ENCODE results near the gene XRCC6. TPM values are rescaled to one million over a fixed set of nuclear protein-coding genes. Genes with fewer than 3 reads are reported as not detected.

XRCC6 gene
- total and polyA plus RNA-seq, 2 of the 13 experiments (the other 11 are each of a cell fraction or from before 2014, with no cell fraction given): 124 to 625 TPM

DNA sequence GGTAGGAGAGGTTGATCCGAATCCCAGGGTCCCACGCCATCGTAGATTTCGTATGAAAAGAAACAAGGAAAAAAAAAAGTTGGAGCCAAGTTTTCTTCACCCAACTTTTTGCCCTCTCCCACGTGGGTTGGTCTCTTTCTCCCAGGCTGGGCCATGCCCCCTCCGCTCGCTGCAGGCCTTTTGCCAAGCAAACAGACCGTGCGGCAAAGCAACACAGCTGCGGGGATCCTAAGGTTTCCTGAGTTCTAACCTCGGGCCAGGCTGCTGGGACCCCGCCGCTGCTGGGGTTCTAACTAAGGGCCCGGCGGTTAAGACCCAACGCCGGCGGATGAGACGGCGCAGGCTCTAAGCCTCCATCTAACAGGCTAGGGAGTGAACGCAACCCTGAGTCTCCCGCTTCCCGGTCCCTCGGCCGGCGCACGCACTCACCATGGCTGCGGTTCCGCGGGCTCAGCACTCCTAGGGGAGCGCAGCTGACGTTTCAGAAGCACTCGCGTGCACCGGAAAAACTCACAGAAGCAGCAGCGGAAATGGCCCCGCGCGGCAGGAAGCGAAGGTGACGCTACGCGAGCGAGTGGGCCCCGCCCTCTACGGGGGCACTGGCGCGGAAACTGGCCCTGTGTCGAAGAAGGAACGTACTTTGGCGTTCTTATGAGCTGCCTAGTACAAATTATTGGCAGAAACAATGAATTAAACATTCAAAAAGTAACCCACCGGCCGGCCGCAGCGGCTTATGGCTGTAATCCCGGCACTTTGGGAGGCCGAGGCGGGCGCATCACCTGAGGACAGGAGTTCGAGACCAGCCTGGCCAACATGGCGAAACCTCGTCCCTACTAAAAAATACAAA, 67.5 kb downstream of the XRCC6 start, which contains the start of gene SNU13 (continued):
- TF ChIP-seq, protein P1, sequence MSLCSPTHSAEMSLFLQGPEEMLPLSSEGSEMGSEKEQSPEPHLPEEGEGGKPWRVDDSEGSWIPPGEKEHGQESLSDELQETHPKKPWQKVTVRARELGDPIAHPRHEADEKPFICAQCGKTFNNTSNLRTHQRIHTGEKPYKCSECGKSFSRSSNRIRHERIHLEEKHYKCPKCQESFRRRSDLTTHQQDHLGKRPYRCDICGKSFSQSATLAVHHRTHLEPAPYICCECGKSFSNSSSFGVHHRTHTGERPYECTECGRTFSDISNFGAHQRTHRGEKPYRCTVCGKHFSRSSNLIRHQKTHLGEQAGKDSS (CRISPR knock-in tag; IDR thresholded peaks at IDR 0.05; ENCODE audit: borderline replicate concordance, low read depth): peak; percentile 21; the same call in 1 of the 2 replicates
- TF ChIP-seq, protein P2, sequence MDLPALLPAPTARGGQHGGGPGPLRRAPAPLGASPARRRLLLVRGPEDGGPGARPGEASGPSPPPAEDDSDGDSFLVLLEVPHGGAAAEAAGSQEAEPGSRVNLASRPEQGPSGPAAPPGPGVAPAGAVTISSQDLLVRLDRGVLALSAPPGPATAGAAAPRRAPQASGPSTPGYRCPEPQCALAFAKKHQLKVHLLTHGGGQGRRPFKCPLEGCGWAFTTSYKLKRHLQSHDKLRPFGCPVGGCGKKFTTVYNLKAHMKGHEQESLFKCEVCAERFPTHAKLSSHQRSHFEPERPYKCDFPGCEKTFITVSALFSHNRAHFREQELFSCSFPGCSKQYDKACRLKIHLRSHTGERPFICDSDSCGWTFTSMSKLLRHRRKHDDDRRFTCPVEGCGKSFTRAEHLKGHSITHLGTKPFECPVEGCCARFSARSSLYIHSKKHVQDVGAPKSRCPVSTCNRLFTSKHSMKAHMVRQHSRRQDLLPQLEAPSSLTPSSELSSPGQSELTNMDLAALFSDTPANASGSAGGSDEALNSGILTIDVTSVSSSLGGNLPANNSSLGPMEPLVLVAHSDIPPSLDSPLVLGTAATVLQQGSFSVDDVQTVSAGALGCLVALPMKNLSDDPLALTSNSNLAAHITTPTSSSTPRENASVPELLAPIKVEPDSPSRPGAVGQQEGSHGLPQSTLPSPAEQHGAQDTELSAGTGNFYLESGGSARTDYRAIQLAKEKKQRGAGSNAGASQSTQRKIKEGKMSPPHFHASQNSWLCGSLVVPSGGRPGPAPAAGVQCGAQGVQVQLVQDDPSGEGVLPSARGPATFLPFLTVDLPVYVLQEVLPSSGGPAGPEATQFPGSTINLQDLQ (CRISPR knock-in tag; IDR thresholded peaks at IDR 0.05): 0 out of 2 replicates have a peak, but pooled peaks have one; percentile 47
- no peak for TF ChIP-seq JARID2 (CRISPR knock-in tag; IDR thresholded peaks at IDR 0.05; ENCODE audit: insufficient replicate concordance)
- no peak for TF ChIP-seq PRPF4 (IDR thresholded peaks at IDR 0.05; ENCODE audit: low read depth, low read length, poor library complexity, severe bottlenecking)
- TF ChIP-seq CREB1 (IDR thresholded peaks at IDR 0.05): peak; percentile 86
- TF ChIP-seq CREB1 (CRISPR knock-in tag; IDR thresholded peaks at IDR 0.05): peak; percentile 93
- no peak for TF ChIP-seq ZNF10 (CRISPR knock-in tag; IDR thresholded peaks at IDR 0.05; ENCODE audit: borderline replicate concordance, low read depth)
- peak; percentile 92 for TF ChIP-seq SPEN (CRISPR knock-in tag; IDR thresholded peaks at IDR 0.05; ENCODE audit: low read depth)
- no peak; the same call in 1 of the 2 replicates for TF ChIP-seq ZNF121 (CRISPR knock-in tag; IDR thresholded peaks at IDR 0.05)
- TF ChIP-seq SETDB1 (CRISPR knock-in tag; IDR thresholded peaks at IDR 0.05; ENCODE audit: borderline replicate concordance): no peak
- TF ChIP-seq HHEX (CRISPR knock-in tag; IDR thresholded peaks at IDR 0.05): no peak
- peak; percentile 48; the same call in 1 of the 2 replicates for TF ChIP-seq MEIS2 (CRISPR knock-in tag; IDR thresholded peaks at IDR 0.05)
- peak; percentile 90 for TF ChIP-seq RBM39 (IDR thresholded peaks at IDR 0.05; ENCODE audit: low read depth, low read length, poor library complexity, severe bottlenecking)
- no peak for TF ChIP-seq ZMAT3 (CRISPR knock-in tag; conservative IDR thresholded peaks at IDR 0.05)
- no peak for TF ChIP-seq ZNF549 (CRISPR knock-in tag; IDR thresholded peaks at IDR 0.05)
- TF ChIP-seq, protein P3, sequence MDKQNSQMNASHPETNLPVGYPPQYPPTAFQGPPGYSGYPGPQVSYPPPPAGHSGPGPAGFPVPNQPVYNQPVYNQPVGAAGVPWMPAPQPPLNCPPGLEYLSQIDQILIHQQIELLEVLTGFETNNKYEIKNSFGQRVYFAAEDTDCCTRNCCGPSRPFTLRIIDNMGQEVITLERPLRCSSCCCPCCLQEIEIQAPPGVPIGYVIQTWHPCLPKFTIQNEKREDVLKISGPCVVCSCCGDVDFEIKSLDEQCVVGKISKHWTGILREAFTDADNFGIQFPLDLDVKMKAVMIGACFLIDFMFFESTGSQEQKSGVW (CRISPR knock-in tag; IDR thresholded peaks at IDR 0.05; ENCODE audit: borderline replicate concordance): no peak
- TF ChIP-seq, protein P4, sequence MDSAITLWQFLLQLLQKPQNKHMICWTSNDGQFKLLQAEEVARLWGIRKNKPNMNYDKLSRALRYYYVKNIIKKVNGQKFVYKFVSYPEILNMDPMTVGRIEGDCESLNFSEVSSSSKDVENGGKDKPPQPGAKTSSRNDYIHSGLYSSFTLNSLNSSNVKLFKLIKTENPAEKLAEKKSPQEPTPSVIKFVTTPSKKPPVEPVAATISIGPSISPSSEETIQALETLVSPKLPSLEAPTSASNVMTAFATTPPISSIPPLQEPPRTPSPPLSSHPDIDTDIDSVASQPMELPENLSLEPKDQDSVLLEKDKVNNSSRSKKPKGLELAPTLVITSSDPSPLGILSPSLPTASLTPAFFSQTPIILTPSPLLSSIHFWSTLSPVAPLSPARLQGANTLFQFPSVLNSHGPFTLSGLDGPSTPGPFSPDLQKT (CRISPR knock-in tag; IDR thresholded peaks at IDR 0.05; ENCODE audit: borderline replicate concordance): no peak
- TF ChIP-seq, protein P5, sequence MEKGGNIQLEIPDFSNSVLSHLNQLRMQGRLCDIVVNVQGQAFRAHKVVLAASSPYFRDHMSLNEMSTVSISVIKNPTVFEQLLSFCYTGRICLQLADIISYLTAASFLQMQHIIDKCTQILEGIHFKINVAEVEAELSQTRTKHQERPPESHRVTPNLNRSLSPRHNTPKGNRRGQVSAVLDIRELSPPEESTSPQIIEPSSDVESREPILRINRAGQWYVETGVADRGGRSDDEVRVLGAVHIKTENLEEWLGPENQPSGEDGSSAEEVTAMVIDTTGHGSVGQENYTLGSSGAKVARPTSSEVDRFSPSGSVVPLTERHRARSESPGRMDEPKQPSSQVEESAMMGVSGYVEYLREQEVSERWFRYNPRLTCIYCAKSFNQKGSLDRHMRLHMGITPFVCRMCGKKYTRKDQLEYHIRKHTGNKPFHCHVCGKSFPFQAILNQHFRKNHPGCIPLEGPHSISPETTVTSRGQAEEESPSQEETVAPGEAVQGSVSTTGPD (CRISPR knock-in tag; IDR thresholded peaks at IDR 0.05): 0 out of 2 replicates have a peak, but pooled peaks have one; percentile 19
- TF ChIP-seq RBAK (CRISPR knock-in tag; IDR thresholded peaks at IDR 0.05): no peak
- TF ChIP-seq, protein P6, sequence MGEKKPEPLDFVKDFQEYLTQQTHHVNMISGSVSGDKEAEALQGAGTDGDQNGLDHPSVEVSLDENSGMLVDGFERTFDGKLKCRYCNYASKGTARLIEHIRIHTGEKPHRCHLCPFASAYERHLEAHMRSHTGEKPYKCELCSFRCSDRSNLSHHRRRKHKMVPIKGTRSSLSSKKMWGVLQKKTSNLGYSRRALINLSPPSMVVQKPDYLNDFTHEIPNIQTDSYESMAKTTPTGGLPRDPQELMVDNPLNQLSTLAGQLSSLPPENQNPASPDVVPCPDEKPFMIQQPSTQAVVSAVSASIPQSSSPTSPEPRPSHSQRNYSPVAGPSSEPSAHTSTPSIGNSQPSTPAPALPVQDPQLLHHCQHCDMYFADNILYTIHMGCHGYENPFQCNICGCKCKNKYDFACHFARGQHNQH (CRISPR knock-in tag; IDR thresholded peaks at IDR 0.05): peak; percentile 37; the same call in 1 of the 2 replicates
